ENCODE results near the gene RIMS4. TPM values are rescaled to one million over a fixed set of nuclear protein-coding genes. Genes with fewer than 3 reads are reported as not detected.

The RIMS4 gene
- total and polyA plus RNA-seq, 2 of the 8 experiments (the other 6 are each of a cell fraction or from before 2014, with no cell fraction given) = 13.3 to 44.2 TPM

DNA sequence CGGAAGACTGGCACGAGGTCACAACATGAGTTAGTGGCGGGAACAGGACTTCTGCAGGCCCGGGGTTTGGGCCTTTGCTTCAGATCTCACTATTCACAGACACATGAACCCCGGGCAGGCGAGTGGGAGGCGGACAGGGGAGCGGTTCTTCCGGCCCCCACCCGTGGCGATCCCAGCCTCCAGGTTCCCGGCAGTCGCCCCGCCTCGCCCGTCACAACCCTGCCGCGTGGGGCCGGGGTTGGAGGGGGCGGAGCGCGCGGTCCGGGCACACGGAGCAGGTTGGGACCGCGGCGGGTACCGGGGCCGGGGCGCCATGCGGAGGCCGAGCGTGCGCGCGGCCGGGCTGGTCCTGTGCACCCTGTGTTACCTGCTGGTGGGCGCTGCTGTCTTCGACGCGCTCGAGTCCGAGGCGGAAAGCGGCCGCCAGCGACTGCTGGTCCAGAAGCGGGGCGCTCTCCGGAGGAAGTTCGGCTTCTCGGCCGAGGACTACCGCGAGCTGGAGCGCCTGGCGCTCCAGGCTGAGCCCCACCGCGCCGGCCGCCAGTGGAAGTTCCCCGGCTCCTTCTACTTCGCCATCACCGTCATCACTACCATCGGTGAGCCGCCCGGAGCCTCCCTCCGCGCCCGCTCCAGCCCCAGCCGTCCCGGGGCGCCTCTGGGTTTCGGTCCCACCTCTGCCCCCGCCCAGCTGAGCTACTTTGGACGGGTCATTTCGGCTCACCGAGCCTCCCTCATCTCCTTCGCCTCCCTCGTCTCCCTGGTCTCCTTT, 64.6 kb downstream of the RIMS4 start, which contains the start of gene KCNK15 (continued):
- TF ChIP-seq ASH2L (IDR thresholded peaks at IDR 0.05; ENCODE audit: low read length) (peak; percentile 69), SRF (IDR thresholded peaks at IDR 0.05; ENCODE audit: low read depth, low read length) (no peak), GTF2F1 (IDR thresholded peaks at IDR 0.05; ENCODE audit: borderline replicate concordance, low read depth, low read length) (no peak), CREB1 (IDR thresholded peaks at IDR 0.05) (no peak), HDAC2 (IDR thresholded peaks at IDR 0.05; ENCODE audit: borderline replicate concordance in 1 of 2, low read depth in 2 of 2, low read length in 2 of 2) (no peak), RBBP5 (IDR thresholded peaks at IDR 0.05; ENCODE audit: borderline replicate concordance, low read depth, low read length) (0 out of 2 replicates have a peak, but pooled peaks have one; percentile 53), PHF8 (conservative IDR thresholded peaks at IDR 0.05; ENCODE audit: low read depth, low read length) (0 out of 2 replicates have a peak, but pooled peaks have one; percentile 18), TAF7 (optimal IDR thresholded peaks at IDR 0.05; ENCODE audit: borderline replicate concordance, low read depth, low read length) (no peak), TAF1 (IDR thresholded peaks at IDR 0.05; ENCODE audit: low read depth, low read length) (no peak), EP300 (IDR thresholded peaks at IDR 0.05; ENCODE audit: borderline replicate concordance in 1 of 2, low read depth in 2 of 2, low read length in 2 of 2) (no peak), CHD1 (IDR thresholded peaks at IDR 0.05; ENCODE audit: low read depth, low read length) (no peak), RNF2 (IDR thresholded peaks at IDR 0.05; ENCODE audit: borderline replicate concordance, low read depth, low read length, missing control alignments, poor library complexity, severe bottlenecking) (no peak), SIN3A (conservative IDR thresholded peaks at IDR 0.05 in 1 of 2, IDR thresholded peaks at IDR 0.05 in 1 of 2; ENCODE audit: low read depth in 1 of 2, low read length in 2 of 2) (no peak; a peak in 1 of 4 replicates), TEAD4 (IDR thresholded peaks at IDR 0.05; ENCODE audit: low read depth, low read length) (no peak), TCF12 (IDR thresholded peaks at IDR 0.05; ENCODE audit: low read depth, low read length) (no peak), SIRT6 (IDR thresholded peaks at IDR 0.05; ENCODE audit: low read length) (no peak), JUND (IDR thresholded peaks at IDR 0.05; ENCODE audit: low read length) (no peak), NRF1 (IDR thresholded peaks at IDR 0.05; ENCODE audit: low read depth, low read length) (no peak)
- TF ChIP-seq, protein P1, sequence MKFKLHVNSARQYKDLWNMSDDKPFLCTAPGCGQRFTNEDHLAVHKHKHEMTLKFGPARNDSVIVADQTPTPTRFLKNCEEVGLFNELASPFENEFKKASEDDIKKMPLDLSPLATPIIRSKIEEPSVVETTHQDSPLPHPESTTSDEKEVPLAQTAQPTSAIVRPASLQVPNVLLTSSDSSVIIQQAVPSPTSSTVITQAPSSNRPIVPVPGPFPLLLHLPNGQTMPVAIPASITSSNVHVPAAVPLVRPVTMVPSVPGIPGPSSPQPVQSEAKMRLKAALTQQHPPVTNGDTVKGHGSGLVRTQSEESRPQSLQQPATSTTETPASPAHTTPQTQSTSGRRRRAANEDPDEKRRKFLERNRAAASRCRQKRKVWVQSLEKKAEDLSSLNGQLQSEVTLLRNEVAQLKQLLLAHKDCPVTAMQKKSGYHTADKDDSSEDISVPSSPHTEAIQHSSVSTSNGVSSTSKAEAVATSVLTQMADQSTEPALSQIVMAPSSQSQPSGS (IDR thresholded peaks at IDR 0.05; ENCODE audit: low read length) = no peak
- TF ChIP-seq, protein P2, sequence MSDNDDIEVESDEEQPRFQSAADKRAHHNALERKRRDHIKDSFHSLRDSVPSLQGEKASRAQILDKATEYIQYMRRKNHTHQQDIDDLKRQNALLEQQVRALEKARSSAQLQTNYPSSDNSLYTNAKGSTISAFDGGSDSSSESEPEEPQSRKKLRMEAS (IDR thresholded peaks at IDR 0.05) = peak; percentile 83
- TF ChIP-seq, protein P3, sequence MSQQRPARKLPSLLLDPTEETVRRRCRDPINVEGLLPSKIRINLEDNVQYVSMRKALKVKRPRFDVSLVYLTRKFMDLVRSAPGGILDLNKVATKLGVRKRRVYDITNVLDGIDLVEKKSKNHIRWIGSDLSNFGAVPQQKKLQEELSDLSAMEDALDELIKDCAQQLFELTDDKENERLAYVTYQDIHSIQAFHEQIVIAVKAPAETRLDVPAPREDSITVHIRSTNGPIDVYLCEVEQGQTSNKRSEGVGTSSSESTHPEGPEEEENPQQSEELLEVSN (IDR thresholded peaks at IDR 0.05) = peak; percentile 90

Data from H1 (cell line).